ENCODE measurements around the gene B4GAT1. TPM values are rescaled to one million over a fixed set of nuclear protein-coding genes. Genes with fewer than 3 reads are reported as not detected.

Gene B4GAT1
- total and polyA plus RNA-seq, 9 of the 15 experiments (the other 6 are each of a cell fraction or from before 2014, with no cell fraction given), result 0.86 to 9.5 (median 3.8) TPM

- TF ChIP-seq UBTF (IDR thresholded peaks at IDR 0.05; ENCODE audit: borderline replicate concordance in 1 of 2, low read depth in 2 of 2, low read length in 2 of 2), result no peak
- peak; percentile 68; the same call in 1 of the 2 replicates for TF ChIP-seq MYNN (IDR thresholded peaks at IDR 0.05)
- TF ChIP-seq MYNN (CRISPR knock-in tag; IDR thresholded peaks at IDR 0.05), result no peak
- TF ChIP-seq ZNF12 (CRISPR knock-in tag; IDR thresholded peaks at IDR 0.05), result no peak
- no peak for TF ChIP-seq ZNF277 (CRISPR knock-in tag; IDR thresholded peaks at IDR 0.05; ENCODE audit: borderline replicate concordance)
- TF ChIP-seq USF1 (CRISPR knock-in tag; IDR thresholded peaks at IDR 0.05), result no peak
- no peak for TF ChIP-seq SMAD1 (IDR thresholded peaks at IDR 0.05; ENCODE audit: low read depth, low read length, partially characterized antibody)
- no peak for TF ChIP-seq ZNF354B (CRISPR knock-in tag; IDR thresholded peaks at IDR 0.05)
- TF ChIP-seq ZNF644 (tag; IDR thresholded peaks at IDR 0.05; ENCODE audit: low read depth), result no peak
- no peak for TF ChIP-seq ZBTB33 (CRISPR knock-in tag; IDR thresholded peaks at IDR 0.05)
- no peak for TF ChIP-seq ATF1 (CRISPR knock-in tag; IDR thresholded peaks at IDR 0.05)
- no peak for TF ChIP-seq ATF1 (tag; IDR thresholded peaks at IDR 0.05)
- TF ChIP-seq ZNF217 (CRISPR knock-in tag; IDR thresholded peaks at IDR 0.05), result no peak
- no peak for TF ChIP-seq CC2D1A (IDR thresholded peaks at IDR 0.05)
- TF ChIP-seq HBP1 (CRISPR knock-in tag; IDR thresholded peaks at IDR 0.05), result peak; percentile 4; the same call in 1 of the 2 replicates
- TF ChIP-seq MECOM (CRISPR knock-in tag; IDR thresholded peaks at IDR 0.05), result no peak
- TF ChIP-seq MAFG (tag; conservative IDR thresholded peaks at IDR 0.05), result no peak
- TF ChIP-seq ID3 (CRISPR knock-in tag; IDR thresholded peaks at IDR 0.05), result no peak
- TF ChIP-seq ID3 (tag; IDR thresholded peaks at IDR 0.05), result no peak
- TF ChIP-seq RBM17 (IDR thresholded peaks at IDR 0.05; ENCODE audit: borderline replicate concordance, low read depth, low read length), result no peak
These were observed 16.5 kb upstream of the B4GAT1 start (continued) for GRCh38 chr11:66363805-66364535.
